PFSK-1 (cell line): Measurements from ENCODE around the gene RRAGD.

Source experiments
- POLR2AphosphoS5 ChIP-seq: IDR thresholded peaks from 2 replicates; pipeline ENCODE4 v1.6.1; 2012; ENCODE audit warnings: low read depth, mild to moderate bottlenecking, control low read depth, low read length, moderate library complexity
- TAF1 ChIP-seq: IDR thresholded peaks from 2 replicates; pipeline ENCODE4 v1.6.1; 2012; ENCODE audit warnings: low read length, control low read depth, borderline replicate concordance; ENCODE audit not compliant: insufficient read depth
- TF ChIP-seq, protein P1 (sequence below), 2 experiments: IDR thresholded peaks; 2 replicates each; pipeline versions ENCODE4 v1.6.1 to v1.8.0; 2011 to 2012; ENCODE audit warnings: low read depth in 2 of 2, low read length in 2 of 2, control low read depth in 1 of 2, inconsistent platforms in 1 of 2, mild to moderate bottlenecking in 1 of 2, moderate library complexity in 1 of 2; ENCODE audit not compliant: insufficient read depth in 1 of 2

DNA sequence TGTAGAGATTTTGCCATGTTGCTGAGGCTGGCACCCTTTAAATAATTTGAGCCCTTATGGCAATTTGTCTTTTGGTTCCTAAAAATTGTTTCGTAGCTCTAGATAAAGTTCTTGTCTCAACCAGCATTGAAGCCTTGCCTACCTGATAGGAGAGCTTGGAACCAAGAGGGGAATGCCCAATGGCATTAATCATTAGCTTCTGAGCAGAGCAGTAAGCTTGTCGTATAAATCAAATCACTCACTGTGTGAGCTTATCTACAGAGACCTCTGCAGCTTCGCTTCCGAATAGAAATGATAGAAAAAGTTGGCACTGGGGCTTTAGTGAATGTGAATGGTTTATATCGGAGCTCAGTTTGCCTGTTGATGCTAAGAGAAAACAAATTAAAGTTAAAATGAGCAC lies 31.6 kb upstream of the RRAGD start:
- TF ChIP-seq POLR2AphosphoS5 = no peak
- TF ChIP-seq, protein P1, sequence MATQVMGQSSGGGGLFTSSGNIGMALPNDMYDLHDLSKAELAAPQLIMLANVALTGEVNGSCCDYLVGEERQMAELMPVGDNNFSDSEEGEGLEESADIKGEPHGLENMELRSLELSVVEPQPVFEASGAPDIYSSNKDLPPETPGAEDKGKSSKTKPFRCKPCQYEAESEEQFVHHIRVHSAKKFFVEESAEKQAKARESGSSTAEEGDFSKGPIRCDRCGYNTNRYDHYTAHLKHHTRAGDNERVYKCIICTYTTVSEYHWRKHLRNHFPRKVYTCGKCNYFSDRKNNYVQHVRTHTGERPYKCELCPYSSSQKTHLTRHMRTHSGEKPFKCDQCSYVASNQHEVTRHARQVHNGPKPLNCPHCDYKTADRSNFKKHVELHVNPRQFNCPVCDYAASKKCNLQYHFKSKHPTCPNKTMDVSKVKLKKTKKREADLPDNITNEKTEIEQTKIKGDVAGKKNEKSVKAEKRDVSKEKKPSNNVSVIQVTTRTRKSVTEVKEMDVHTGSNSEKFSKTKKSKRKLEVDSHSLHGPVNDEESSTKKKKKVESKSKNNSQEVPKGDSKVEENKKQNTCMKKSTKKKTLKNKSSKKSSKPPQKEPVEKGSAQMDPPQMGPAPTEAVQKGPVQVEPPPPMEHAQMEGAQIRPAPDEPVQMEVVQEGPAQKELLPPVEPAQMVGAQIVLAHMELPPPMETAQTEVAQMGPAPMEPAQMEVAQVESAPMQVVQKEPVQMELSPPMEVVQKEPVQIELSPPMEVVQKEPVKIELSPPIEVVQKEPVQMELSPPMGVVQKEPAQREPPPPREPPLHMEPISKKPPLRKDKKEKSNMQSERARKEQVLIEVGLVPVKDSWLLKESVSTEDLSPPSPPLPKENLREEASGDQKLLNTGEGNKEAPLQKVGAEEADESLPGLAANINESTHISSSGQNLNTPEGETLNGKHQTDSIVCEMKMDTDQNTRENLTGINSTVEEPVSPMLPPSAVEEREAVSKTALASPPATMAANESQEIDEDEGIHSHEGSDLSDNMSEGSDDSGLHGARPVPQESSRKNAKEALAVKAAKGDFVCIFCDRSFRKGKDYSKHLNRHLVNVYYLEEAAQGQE (IDR thresholded peaks at IDR 0.05; ENCODE audit: insufficient read depth in 1 of 2, low read depth in 2 of 2, low read length in 2 of 2) = no peak
- TF ChIP-seq TAF1 = no peak
